ENCODE results near the gene NCOA1. TPM values are rescaled to one million over a fixed set of nuclear protein-coding genes. Genes with fewer than 3 reads are reported as not detected.
"Not testable (repeated sequence)": the region's sequence is repeated elsewhere in the genome, so short reads cannot be mapped to it uniquely, and the experiment has no call there.

NCOA1 gene
- total RNA-seq, 1 donor from 2014 or later, result 69.9 TPM

DNA sequence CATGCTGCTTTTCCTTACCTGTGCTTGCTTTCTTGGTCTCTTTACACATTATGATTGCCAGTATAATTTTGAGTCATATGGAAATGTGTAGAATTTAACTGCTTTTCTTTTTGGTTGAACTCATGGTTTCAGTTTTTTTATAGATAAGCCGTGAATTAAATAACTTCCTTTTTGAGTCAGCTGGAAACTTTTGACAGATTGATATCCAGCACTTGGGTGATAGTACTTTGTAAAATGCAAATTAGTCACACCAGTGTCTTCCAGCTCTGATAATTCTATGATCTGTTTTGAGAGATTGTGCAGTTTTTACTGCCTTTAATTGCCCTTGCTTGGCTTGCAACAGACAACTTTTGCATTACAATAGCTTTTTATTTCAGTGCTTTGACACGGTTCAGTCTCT is 86.4 kb downstream of the NCOA1 start:
- no peak for DNase-seq (ENCODE audit: low spot score)

DNA sequence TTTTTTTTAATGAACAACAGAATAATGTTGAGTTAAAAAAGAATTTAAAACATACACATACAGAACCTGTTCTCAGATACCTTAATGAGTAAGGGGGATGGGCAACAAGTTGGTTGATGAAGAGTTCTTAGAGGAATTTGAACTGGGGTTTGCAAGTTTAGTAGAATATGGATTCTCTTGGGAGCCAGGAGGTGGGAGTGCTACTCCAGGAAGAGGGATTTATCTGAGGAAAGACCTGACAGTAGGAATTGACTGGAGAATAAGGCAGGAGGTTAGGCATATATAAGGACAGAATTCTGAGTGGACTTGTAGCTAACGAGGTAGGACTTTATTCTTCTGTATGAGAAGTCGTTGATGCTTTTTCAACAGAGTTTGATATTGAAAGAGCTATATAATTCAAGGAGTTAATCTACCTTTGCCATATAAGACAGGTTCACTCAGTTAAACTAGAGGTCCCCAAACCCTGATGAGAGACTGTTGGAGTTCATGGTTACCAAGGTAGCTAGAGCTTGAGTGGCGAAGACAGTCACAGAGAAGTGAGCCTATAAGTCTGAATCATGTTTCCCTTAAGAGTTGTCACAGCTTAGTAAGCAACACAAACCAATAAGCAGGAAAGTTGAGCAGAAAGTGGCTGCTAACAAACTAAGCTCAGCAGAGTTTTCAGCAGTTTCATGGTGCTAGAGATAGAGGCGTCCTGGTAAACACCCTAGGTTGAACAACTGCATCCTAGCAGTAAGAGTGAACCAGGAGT is 88.2 kb downstream of the NCOA1 start:
- DNase-seq (ENCODE audit: low spot score), result no peak

DNA sequence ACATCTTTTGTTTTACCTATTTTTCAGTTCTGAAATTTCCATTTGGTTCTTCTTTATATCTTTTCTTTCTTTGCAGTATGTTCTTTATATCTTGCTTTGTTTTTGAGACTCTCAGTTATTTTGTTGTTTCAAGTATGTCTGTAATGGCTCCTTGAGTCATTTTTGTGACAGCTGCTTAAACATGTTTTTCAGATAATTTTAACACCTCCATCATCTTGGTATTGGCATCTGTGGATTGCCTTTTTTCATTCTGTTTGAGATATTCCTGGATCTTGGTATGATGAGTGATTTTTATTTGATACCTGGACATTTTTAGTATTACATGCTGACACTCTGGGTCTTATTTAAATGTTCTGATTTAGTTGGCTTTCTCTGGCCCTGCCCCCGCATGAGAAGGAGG is 89.5 kb downstream of the NCOA1 start:
- no peak for DNase-seq (ENCODE audit: low spot score)

DNA sequence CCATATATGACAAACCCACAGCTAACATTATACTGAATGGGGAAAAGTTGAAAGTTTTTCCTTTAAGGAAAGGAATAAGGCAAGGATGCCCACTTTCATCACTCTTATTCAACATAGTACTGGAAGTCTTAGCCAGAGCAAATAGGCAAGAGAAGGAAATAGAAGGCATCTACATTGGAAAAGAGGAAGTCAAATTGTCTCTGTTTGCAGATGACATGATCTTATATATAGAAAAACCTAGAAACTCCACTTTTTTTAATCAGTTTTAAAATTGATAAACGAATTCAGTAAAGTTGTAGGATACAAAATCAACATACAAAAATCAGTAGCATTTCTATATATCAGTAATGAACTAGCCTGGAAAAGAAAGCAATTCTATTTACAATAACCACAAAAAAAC is 90.9 kb downstream of the NCOA1 start:
- not testable (repeated sequence) for DNase-seq (ENCODE audit: low spot score)

DNA sequence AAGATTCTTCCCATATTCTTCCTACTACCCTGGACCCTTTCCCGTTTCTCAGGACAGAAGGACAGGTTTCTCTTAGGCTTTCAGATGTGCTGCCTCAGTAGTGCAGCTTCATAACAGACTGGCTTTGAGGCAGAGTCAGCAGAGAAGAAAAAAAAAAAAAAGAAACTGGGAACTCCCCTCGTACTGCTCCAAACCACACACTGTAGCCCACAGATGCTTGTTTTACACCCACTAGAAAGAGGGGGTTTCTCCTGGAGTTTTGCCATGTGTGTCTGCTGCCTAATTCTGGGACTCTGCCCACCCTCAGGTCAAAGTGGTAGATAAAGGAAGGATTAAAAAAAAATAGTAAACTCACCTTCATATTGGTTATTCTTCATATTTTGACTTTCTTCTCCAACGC is 95.9 kb downstream of the NCOA1 start:
- no peak for DNase-seq (ENCODE audit: low spot score)

DNA sequence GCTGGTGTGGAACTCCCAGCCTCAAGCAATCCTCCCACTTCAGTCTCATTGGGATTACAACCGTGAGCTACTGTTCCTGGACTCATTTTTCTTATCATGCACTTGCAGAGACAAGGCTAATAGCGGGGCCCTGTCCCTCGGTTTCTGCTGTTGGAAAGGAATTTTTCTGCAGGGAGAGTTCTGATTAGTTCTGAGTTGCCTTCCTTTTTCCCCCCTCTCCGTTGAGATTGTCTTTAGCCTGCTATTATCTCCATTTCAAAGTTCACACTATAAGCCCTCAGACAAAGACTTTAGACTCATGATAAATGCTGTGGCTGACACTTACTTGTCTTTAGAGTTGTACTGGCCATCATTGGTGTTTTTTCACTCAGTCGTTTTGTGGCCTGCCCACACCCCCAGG is 97.2 kb downstream of the NCOA1 start:
- no peak for DNase-seq (ENCODE audit: low spot score)

DNA sequence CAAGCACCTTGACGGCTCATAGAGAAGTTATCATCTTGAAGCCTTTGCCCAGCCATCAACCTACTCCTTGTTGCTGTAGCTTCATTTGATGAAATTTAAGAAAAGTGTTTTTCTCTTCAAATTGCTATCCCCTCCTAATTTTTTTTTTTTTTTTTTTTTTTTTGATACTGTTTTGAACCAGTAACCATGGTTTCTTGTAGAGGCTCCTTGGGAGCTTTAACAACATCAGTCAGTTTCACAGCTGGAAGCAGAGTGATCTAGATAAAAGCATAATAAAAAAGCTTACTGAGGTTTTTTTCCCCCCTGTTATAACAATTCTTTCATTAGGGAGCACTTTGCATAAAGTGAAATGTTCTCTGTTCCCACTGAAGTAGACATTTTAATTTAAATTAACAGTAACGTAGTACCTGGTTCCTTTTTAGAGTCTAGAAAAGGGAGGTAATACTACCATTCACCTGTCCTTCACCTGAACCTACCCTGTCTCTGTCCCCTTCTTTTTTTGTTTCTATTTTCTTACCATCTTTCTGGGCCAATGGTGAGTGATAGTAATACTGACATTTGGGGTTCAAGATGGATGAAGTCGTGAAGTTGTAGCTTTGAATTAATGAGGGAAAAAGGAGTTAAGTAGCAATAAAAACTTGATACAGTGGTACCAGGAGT is 101.5 kb downstream of the NCOA1 start:
- DNase-seq (ENCODE audit: low spot score), result no peak

DNA sequence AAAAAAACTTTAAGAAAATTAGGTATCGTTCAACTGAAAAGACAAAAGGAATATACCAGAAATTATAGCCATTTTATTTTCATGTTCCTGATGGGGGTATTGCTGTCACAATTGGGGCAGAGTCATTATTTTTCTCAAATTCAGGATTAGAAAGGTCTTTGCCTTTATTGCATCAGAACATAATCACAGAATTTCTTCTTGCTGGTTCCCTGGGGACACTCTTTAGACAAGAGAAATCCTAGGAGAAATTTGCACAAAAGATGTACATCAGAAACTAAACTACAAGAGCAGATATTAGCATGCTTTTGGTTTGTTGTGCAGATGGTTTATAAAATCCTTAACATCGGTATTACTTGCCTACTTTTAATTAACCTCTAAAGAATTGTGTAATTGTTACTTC is 103.2 kb downstream of the NCOA1 start:
- DNase-seq (ENCODE audit: low spot score), result no peak

DNA sequence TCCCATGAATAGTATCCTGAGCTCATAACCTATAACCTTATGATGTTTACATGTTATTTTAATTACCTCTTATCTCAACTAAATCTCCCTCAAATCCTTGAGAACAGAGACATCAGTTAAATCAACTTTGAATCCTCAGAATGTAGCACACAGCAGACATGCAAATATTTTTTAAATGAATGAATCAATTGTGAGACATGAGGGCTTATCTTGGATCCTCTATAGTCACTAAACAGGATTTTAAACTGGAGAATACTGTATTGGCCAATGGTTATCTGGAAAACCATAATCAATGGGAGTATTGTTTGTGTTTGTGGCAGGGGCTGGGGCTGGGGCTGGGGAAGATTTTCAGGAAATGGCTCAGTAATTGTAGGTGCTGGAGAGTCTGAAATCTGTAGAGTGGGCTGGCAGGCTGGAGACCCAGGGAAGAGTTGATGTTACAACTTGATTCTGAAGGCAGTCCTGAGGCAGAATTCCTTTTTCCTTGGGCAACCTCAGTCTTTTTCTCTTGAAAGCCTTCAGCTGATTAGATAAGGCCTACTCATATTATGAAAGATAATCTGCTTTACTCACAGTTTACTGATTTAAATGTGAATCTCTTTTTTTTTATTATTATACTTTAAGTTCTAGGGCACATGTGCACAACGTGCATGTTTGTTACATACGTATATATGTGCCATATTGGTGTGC is 106.3 kb downstream of the NCOA1 start:
- no peak for DNase-seq (ENCODE audit: low spot score)

DNA sequence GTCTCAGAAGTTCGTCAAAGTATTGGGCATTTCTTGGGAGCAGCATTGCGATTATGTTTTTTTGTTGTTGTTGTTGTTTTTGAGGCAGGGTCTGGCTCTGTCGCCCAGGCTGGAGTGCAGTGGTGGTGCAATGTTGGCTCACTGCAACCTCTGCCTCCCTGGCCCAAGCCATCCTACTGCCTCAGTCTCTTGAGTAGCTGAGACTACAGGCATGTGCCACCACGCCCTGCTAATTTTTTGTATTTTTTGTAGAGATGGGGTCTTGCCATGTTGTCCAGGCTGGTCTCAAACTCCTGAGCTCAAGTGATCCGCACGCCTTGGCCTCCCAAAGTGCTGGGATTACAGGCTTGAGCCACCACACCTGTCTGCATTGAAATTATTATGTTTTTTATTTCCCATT is 109.1 kb downstream of the NCOA1 start:
- DNase-seq (ENCODE audit: low spot score), result not testable (repeated sequence)

DNA sequence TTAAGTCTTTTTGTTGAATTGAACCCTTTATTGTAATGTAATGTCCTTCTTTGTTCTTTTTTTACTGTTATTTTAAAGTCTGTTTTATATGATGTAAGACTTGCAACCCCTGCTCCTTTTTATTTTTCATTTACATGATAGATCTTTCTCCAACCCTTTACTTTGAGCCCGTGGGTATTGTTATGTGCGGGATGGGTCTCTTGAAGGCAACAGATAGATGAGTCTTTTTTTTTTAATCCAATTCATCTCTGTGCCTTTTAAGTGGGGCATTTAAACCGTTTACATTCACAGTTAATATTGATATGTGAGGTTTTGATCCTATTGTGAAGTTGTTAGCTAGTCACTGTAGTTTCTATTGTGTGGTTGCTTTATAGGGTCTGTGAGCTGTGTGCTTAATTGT is 120.6 kb downstream of the NCOA1 start:
- DNase-seq (ENCODE audit: low spot score), result no peak

DNA sequence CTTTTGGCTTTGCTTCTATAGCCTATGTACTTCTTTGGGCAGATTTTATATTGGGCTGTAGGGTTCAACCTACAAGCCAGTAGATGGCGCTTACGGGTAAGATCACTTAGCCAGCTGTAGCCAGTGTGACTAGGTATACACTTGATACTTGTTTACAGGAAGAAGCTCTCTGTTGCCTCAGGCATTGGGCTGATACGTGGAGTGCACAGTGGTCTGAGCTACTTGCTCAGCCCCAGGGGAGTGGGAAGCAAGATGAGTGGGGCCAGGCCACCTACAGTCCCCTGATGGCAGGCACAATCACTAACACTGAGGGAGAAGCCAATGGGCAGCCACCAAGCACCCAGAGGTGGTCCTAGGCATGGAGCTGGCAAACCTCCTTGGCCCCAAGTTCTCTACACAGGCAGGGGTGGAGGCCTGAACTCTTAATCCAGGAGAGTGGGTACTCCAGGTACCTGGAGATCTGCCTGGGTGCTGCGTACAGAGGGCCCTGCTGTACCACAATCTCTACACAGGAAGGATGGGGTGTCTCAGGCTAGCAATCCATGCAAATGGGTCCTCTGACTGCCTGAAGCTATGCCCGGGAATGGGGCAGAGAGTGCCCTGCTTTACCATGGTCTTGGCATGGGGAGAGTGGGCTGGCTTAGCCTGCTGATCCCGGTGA is 122.2 kb downstream of the NCOA1 start:
- DNase-seq (ENCODE audit: low spot score), result no peak

DNA sequence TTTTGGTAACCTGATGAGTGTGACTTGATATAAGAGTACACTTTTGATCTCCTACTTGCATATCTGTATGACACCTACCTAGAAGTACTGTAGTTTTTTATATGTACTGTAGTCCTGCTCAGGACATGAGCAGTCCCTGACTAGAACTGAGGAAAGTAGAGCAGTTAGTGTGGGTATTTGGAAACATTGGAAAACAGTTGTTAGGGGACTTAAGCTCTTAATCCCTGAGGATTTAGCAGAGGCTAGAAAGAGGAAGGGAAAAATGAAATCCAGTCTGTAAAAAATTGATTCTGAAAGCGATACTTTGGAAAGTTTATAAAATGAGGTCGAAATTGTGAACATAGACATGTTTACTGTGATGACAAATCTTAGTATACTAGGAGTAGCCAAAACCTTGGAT is 125.6 kb downstream of the NCOA1 start:
- DNase-seq (ENCODE audit: low spot score), result no peak

DNA sequence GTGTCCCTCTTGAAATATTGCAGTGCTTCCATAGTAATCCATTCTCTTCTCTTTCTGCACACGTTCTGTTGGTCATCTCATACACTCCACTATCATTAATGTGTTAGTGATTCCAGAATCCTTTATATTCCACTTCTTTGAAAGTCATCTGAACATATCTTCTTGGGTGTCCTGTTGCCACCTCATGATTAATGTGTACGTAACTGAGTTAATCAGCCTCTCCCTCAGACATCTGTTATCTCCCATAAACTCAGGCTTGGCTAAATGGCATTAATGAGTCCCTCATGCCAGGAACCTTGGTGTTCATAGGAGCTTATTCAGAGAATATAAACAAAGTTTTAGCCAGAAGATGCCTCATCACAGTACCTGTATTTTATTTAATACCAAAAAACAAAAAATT is 126.4 kb downstream of the NCOA1 start:
- no peak for DNase-seq (ENCODE audit: low spot score)

DNA sequence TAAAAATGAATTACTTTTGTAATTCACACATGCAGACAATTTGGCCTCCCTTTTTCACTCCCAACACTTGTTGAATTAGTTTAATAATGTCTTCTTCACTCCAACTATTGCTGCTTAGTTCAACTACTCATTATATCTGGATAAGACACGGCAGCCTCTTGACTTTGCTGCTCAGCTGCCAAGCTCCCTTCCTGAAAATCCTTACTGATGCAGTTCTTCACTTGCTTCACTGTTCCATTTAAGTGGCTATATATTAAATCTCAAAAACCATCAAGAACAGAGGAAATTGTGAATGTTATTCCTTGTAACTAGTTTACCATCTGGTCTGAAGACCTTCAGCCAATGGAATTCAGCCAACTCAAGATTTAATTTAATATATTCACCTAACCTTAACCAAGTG is 127.1 kb downstream of the NCOA1 start:
- no peak for DNase-seq (ENCODE audit: low spot score)

DNA sequence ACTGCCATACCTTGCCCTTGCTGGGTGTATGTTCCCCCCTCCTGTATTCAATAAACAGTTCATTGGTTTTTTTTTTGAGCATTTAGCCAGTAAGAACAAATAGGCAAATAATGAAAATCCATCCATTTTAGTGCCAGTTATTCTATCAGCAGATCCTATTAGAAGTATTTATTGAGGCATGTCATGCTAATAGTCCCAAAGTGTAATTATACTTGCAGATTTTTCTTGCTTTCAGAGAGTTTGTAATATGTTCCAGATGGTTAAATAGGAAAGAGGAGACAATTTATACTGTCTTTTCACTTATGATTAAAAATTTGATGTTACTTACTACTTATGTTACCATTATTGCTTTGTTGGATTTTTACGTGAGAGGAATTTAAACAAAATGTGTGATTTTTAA is 127.6 kb downstream of the NCOA1 start:
- DNase-seq (ENCODE audit: low spot score), result no peak

DNA sequence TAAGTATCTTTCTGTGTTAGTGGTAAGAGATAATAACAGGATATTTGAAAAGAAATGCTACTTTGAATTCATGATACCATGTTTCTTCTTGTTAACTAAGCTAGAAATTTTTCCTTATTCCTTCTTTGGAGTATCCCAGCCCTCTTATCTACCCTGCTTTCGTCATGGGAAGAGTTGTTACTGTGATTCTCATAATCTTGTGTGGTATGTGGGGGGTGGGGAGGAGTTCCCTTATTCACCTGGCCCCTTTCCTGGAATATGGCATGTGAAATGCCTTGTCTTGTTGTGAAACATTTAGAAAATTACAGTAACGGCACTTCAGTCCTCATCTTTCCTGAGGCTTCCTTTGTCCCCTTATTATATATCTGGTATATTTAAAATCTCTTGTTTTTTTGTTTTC is 129.9 kb downstream of the NCOA1 start:
- DNase-seq (ENCODE audit: low spot score), result no peak

DNA sequence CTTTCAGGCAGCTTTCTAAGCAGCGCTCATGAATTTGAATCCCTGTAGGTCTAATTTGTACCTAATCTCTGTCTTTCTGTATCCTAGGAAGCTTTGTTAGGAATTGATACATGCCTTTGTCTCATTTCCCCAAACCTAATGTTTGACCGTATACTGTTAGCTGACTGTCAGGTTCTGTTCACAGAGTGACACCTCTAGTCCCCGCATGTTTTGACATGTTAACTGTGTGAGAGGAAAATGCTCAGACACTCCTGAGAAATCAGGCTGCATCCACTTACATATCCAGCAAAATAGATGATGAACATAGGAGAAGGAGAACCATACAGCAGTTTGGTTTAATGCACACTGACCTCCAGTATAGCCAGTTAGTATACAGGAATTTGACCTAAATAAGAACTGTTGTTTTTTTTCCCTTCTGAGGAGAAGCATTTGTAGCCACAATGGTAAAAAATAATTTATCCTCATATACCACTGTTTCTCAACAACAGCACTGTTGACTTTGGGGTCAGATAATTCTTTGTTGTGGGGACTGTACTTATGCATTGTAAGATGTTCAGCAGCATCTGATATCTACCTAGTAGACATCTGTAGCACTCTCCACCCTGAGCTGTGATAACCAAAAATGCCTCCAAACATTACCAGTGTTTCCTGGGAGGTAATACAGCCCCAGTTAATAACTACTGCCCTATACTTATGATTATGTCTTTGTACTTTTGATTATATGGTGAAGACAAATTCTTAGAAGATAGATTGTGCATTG is 130.9 kb downstream of the NCOA1 start:
- DNase-seq (ENCODE audit: low spot score), result no peak

DNA sequence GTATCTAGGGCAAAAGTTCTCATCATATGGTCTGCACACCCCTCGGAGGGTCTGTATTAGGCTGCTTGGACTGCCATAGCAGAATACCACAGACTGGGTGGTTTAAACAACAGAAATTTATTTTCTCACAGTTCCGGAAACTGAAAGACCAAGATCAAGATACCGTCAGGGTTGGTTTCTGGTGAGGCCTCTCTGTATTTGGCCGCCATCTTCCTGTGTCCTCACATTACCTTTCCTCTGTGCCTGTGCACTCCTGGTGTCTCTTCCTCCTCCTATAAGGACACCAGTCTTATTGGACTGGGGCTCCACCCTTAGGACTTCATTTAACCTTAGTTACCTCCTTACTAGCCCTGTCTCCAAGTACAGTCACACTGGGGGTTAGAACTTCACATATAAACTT is 132.5 kb downstream of the NCOA1 start:
- no peak for DNase-seq (ENCODE audit: low spot score)

DNA sequence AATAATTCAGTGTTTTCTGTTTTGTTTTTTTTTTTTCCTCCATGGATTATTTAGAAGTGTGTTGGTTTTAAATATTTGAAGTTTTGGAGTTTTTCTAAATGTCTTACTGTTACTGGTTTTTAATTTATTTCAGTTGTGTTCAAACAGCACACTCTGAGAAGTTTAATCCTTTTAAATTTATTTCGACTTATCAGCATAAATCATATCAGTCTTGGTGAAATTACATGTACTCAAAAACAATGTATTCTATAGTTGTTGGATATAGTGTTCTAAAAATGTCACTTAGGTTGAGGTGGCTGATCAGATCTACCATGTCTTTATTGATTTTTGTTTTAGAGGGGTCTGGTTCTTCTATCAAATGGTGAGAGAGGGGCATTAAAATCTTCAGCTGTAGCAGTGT is 134.7 kb downstream of the NCOA1 start:
- DNase-seq (ENCODE audit: low spot score), result no peak

DNA sequence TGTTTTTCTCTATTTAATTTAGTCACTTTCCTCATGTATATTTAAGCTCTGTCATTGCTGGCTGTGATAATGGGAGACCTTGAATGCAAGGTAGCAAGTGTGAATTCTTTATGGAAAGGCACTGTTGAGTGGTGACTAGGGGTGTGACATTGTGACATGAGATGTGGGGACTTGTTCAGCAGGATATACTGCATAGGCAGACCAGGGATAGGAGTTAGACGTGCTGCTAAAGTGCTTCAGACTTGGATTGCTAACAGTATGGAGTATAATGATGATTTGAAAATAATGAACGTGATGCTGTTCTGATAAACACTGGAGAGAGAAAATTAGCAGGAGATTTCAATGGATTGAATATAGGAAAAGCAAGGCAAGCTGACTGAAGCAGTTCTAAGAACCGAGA is 135.1 kb downstream of the NCOA1 start:
- DNase-seq (ENCODE audit: low spot score), result no peak

DNA sequence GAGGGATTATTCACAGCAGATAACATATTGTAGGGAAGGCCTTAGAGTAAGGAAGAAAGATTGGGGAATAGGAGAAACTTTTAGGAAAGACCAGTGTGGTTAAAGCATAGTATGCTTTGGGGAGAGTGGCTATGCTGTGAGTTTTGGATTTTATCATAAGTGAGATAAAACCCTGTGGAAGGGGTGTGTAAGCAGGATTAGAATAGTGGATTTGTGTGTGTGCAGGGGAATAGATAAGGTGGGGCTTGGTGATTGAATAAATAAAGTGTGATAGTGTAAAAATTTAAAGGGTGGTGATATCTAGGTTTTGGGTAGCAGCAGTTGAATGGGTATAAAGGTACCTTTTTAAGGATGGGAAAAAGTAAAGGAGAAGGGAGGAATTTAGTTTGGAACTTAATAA is 137.7 kb downstream of the NCOA1 start:
- no peak for DNase-seq (ENCODE audit: low spot score)
